ENCODE results near the gene STAC3.

DNA sequence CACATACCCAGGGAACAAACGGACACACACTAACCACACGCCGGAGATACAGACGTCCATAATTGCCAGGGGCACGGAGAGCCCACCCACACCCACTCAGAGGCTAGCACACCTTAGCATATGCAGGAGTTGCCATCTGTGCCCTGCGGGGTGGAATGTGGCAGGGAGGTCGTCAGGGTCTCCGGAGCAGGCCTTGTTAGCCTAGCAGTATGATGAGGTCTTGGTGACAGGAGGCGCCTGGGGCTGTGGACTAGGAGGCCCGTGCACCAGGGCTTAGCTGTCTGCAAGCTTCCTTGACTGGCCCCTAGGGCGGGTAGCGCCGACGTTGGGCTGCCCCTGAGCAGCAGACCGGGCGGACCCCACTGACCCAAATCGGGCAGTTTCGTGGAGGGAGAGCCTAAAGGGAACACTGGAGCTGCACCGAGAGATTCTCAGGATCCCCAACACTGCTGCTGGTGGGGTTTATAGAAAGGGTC is 10.0 kb downstream of the STAC3 start:
- TF ChIP-seq, protein P1, sequence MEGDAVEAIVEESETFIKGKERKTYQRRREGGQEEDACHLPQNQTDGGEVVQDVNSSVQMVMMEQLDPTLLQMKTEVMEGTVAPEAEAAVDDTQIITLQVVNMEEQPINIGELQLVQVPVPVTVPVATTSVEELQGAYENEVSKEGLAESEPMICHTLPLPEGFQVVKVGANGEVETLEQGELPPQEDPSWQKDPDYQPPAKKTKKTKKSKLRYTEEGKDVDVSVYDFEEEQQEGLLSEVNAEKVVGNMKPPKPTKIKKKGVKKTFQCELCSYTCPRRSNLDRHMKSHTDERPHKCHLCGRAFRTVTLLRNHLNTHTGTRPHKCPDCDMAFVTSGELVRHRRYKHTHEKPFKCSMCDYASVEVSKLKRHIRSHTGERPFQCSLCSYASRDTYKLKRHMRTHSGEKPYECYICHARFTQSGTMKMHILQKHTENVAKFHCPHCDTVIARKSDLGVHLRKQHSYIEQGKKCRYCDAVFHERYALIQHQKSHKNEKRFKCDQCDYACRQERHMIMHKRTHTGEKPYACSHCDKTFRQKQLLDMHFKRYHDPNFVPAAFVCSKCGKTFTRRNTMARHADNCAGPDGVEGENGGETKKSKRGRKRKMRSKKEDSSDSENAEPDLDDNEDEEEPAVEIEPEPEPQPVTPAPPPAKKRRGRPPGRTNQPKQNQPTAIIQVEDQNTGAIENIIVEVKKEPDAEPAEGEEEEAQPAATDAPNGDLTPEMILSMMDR (IDR thresholded peaks at IDR 0.05; ENCODE audit: low read depth, low read length, missing input control), result no peak
- no peak for TF ChIP-seq RAD21 (IDR thresholded peaks at IDR 0.05)
- no peak for TF ChIP-seq SP1 (IDR thresholded peaks at IDR 0.05)
- TF ChIP-seq, protein P2, sequence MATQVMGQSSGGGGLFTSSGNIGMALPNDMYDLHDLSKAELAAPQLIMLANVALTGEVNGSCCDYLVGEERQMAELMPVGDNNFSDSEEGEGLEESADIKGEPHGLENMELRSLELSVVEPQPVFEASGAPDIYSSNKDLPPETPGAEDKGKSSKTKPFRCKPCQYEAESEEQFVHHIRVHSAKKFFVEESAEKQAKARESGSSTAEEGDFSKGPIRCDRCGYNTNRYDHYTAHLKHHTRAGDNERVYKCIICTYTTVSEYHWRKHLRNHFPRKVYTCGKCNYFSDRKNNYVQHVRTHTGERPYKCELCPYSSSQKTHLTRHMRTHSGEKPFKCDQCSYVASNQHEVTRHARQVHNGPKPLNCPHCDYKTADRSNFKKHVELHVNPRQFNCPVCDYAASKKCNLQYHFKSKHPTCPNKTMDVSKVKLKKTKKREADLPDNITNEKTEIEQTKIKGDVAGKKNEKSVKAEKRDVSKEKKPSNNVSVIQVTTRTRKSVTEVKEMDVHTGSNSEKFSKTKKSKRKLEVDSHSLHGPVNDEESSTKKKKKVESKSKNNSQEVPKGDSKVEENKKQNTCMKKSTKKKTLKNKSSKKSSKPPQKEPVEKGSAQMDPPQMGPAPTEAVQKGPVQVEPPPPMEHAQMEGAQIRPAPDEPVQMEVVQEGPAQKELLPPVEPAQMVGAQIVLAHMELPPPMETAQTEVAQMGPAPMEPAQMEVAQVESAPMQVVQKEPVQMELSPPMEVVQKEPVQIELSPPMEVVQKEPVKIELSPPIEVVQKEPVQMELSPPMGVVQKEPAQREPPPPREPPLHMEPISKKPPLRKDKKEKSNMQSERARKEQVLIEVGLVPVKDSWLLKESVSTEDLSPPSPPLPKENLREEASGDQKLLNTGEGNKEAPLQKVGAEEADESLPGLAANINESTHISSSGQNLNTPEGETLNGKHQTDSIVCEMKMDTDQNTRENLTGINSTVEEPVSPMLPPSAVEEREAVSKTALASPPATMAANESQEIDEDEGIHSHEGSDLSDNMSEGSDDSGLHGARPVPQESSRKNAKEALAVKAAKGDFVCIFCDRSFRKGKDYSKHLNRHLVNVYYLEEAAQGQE (IDR thresholded peaks at IDR 0.05), result no peak
